ENCODE measurements around the gene EID3.

EID3 gene

GRCh38 chr12:104297477-104298113 is 5.9 kb upstream of the EID3 start:
- peaks cover 68% of the 10 kb centered on the region for H3K36me3 Mint-ChIP-seq (ENCODE audit: low read depth)

GRCh38 chr12:104299842-104300481 is 3.6 kb upstream of the EID3 start:
- Mint-ChIP-seq H3K27ac (no peak overlapping the region), H3K36me3 (ENCODE audit: low read depth) (peaks cover 64% of the 10 kb centered on the region)

More at GRCh38 chr12:104297477-104298113, 5.9 kb upstream of the EID3 start:
- Mint-ChIP-seq H3K9me3 (no peaks in the 10 kb centered on the region), H3K27me3 (no peaks in the 10 kb centered on the region), H3K4me3 (no peak overlapping the region), H3K4me1 (ENCODE audit: low read depth) (peaks cover 31% of the 10 kb centered on the region), H3K27ac (no peak overlapping the region)

GRCh38 chr12:104304261-104305009 is 896 bp downstream of the EID3 start:
- Mint-ChIP-seq H3K4me3 (peak overlapping the region; percentile 85), H3K27me3 (no peaks in the 10 kb centered on the region), H3K9me3 (no peaks in the 10 kb centered on the region), H3K36me3 (ENCODE audit: low read depth) (peaks cover 57% of the 10 kb centered on the region), H3K27ac (peak overlapping the region; percentile 92), H3K4me1 (ENCODE audit: low read depth) (peaks cover 57% of the 10 kb centered on the region)

More at GRCh38 chr12:104299842-104300481, 3.6 kb upstream of the EID3 start:
- Mint-ChIP-seq H3K4me1 (ENCODE audit: low read depth) (peaks cover 49% of the 10 kb centered on the region), H3K9me3 (no peaks in the 10 kb centered on the region), H3K4me3 (no peak overlapping the region), H3K27me3 (no peaks in the 10 kb centered on the region)

GRCh38 chr12:104305349-104305748 is 1.8 kb downstream of the EID3 start:
- Mint-ChIP-seq H3K9me3 (no peaks in the 10 kb centered on the region), H3K36me3 (ENCODE audit: low read depth) (peaks cover 49% of the 10 kb centered on the region), H3K27me3 (no peaks in the 10 kb centered on the region), H3K4me1 (ENCODE audit: low read depth) (peaks cover 57% of the 10 kb centered on the region), H3K27ac (no peak overlapping the region), H3K4me3 (peak overlapping the region; percentile 19)

- Mint-ChIP-seq H3K36me3 (ENCODE audit: low read depth) (peaks cover 56% of the 10 kb centered on the region), H3K4me3 (no peak overlapping the region), H3K4me1 (ENCODE audit: low read depth) (peaks cover 51% of the 10 kb centered on the region), H3K27ac (no peak overlapping the region), H3K9me3 (no peaks in the 10 kb centered on the region), H3K27me3 (no peaks in the 10 kb centered on the region)
These were observed 2.8 kb downstream of the EID3 start for GRCh38 chr12:104306376-104306775.

- Mint-ChIP-seq H3K9me3 (no peaks in the 10 kb centered on the region), H3K4me3 (no peak overlapping the region), H3K36me3 (ENCODE audit: low read depth) (peaks cover 54% of the 10 kb centered on the region), H3K27me3 (no peaks in the 10 kb centered on the region), H3K27ac (no peak overlapping the region), H3K4me1 (ENCODE audit: low read depth) (peaks cover 46% of the 10 kb centered on the region)
These were observed 3.6 kb downstream of the EID3 start for GRCh38 chr12:104306943-104307654.

GRCh38 chr12:104307655-104308000 is 4.1 kb downstream of the EID3 start:
- no peak overlapping the region for H3K27ac Mint-ChIP-seq
- no peaks in the 10 kb centered on the region for H3K27me3 Mint-ChIP-seq
- no peak overlapping the region for H3K4me3 Mint-ChIP-seq
- H3K9me3 Mint-ChIP-seq = no peaks in the 10 kb centered on the region
- H3K36me3 Mint-ChIP-seq (ENCODE audit: low read depth) = peaks cover 57% of the 10 kb centered on the region
- peaks cover 44% of the 10 kb centered on the region for H3K4me1 Mint-ChIP-seq (ENCODE audit: low read depth)

GRCh38 chr12:104309446-104309993 is 6.0 kb downstream of the EID3 start:
- H3K27ac Mint-ChIP-seq = no peak overlapping the region
- no peaks in the 10 kb centered on the region for H3K27me3 Mint-ChIP-seq
- peaks cover 61% of the 10 kb centered on the region for H3K36me3 Mint-ChIP-seq (ENCODE audit: low read depth)
- H3K4me3 Mint-ChIP-seq = no peak overlapping the region
- H3K4me1 Mint-ChIP-seq (ENCODE audit: low read depth) = peaks cover 25% of the 10 kb centered on the region
- no peaks in the 10 kb centered on the region for H3K9me3 Mint-ChIP-seq

GRCh38 chr12:104310751-104311633 is 7.5 kb downstream of the EID3 start:
- Mint-ChIP-seq H3K27ac (no peak overlapping the region), H3K27me3 (no peaks in the 10 kb centered on the region), H3K36me3 (ENCODE audit: low read depth) (peaks cover 59% of the 10 kb centered on the region), H3K4me3 (no peak overlapping the region), H3K4me1 (ENCODE audit: low read depth) (peaks cover 11% of the 10 kb centered on the region), H3K9me3 (no peaks in the 10 kb centered on the region)

- Mint-ChIP-seq H3K27me3 (no peaks in the 10 kb centered on the region), H3K9me3 (no peaks in the 10 kb centered on the region), H3K27ac (no peak overlapping the region)
These were observed 8.7 kb downstream of the EID3 start for GRCh38 chr12:104312202-104312601.

GRCh38 chr12:104312654-104313053 is 9.1 kb downstream of the EID3 start:
- Mint-ChIP-seq H3K4me1 (ENCODE audit: low read depth) (peaks cover under 1% of the 10 kb centered on the region), H3K36me3 (ENCODE audit: low read depth) (peaks cover 56% of the 10 kb centered on the region), H3K27me3 (no peaks in the 10 kb centered on the region), H3K9me3 (no peaks in the 10 kb centered on the region), H3K27ac (no peak overlapping the region), H3K4me3 (no peak overlapping the region)

More at GRCh38 chr12:104312202-104312601, 8.7 kb downstream of the EID3 start:
- peaks cover 5% of the 10 kb centered on the region for H3K4me1 Mint-ChIP-seq (ENCODE audit: low read depth)
- peaks cover 60% of the 10 kb centered on the region for H3K36me3 Mint-ChIP-seq (ENCODE audit: low read depth)
- no peak overlapping the region for H3K4me3 Mint-ChIP-seq

GRCh38 chr12:104313568-104314241 is 10.2 kb downstream of the EID3 start:
- H3K27me3 Mint-ChIP-seq = no peaks in the 10 kb centered on the region
- no peaks in the 10 kb centered on the region for H3K4me1 Mint-ChIP-seq (ENCODE audit: low read depth)
- H3K36me3 Mint-ChIP-seq (ENCODE audit: low read depth) = peaks cover 62% of the 10 kb centered on the region
- no peak overlapping the region for H3K4me3 Mint-ChIP-seq
- no peaks in the 10 kb centered on the region for H3K9me3 Mint-ChIP-seq
- H3K27ac Mint-ChIP-seq = peak overlapping the region; percentile 62

- no peaks in the 10 kb centered on the region for H3K4me1 Mint-ChIP-seq (ENCODE audit: low read depth)
- H3K36me3 Mint-ChIP-seq (ENCODE audit: low read depth) = peaks cover 66% of the 10 kb centered on the region
- no peak overlapping the region for H3K27ac Mint-ChIP-seq
- no peak overlapping the region for H3K4me3 Mint-ChIP-seq
- H3K27me3 Mint-ChIP-seq = no peaks in the 10 kb centered on the region
- no peaks in the 10 kb centered on the region for H3K9me3 Mint-ChIP-seq
These were observed 10.7 kb downstream of the EID3 start for GRCh38 chr12:104314242-104314614.
